CD4-positive, alpha-beta T cell treated with Interleukin-6 for 4 hours (primary cell): ENCODE data around the gene ZWILCH.

Experiments used
- DNase-seq: peaks from one replicate; pipeline ENCODE4 v3.0.0-alpha.2; 2020; ENCODE audit warnings: mixed read lengths

ZWILCH gene

GRCh38 chr15:66558271-66558670 lies 53.1 kb downstream of the ZWILCH start:
- no peak for DNase-seq

GRCh38 chr15:66560856-66561525 lies 55.9 kb downstream of the ZWILCH start:
- DNase-seq: no peak

- no peak for DNase-seq
Observed at GRCh38 chr15:66563126-66563525, 58.0 kb downstream of the ZWILCH start.

DNA sequence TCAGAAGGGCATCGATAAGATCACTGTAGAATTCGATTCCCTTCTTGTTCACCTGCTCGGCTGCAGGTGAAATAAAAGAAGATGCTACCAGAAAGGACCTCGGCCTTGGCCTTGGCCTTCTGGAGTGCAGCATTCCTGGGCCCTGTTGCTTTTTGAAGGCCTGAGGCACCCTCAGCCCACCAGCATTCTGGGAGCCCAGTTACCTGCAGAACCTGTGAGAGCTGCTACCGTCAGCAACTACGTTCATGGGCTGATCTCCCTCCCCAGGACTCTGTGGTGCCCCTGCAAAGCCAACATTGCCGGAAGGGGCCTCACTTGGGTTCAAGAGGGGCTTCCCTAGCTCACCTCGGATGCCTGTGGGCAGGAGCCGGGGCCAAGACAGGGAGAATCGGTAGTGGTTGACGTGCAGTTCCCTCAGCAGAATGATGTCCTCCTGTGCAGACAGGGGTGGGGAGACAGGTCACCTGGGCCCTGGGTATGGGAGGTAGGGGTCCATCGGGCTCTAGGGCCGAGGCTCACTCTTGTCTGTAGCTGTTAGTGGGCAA lies 58.5 kb downstream of the ZWILCH start:
- DNase-seq: no peak

DNA sequence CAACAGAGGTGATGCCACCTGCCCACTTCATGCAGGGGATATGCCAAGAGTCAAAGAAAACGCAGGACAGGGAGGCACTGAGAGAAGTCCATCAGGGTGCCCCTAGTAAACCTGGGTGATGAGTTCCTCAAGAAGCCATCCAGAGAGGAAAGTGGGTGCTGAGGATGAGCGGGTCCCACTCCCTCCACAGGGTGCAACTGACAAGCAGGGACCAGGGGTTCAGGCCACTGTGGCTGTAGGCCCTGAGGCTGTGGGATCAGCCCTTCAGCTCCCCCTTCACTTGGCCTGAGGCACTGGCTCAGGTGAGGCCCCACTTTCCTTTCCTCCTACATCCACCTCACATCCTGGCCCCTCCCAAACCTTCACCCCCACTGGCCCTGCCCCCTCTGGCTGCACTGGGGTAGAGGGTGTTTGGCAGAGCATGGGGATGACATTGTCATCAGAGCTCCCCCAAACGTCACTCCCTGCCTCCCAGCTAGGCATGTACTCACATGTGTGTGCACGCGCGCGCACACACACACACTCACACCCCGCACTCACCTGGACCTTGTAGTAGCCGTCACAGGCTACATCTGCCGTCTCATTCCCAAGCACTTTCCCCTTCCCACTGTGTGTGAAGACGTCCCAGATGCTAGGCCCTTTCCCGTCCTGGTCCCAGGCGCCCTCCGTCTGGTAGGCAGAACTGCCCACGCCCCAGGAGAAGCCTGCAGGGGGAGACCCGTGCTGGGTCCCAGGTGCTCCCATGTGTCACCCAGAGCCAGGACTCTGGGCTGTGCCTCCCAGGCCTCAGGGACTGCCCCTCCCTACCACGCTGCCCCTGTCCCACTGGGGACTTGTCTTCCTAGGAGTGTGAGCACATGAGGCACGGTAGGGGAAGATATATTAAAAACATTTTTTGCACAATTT lies 59.3 kb downstream of the ZWILCH start:
- no peak for DNase-seq

DNA sequence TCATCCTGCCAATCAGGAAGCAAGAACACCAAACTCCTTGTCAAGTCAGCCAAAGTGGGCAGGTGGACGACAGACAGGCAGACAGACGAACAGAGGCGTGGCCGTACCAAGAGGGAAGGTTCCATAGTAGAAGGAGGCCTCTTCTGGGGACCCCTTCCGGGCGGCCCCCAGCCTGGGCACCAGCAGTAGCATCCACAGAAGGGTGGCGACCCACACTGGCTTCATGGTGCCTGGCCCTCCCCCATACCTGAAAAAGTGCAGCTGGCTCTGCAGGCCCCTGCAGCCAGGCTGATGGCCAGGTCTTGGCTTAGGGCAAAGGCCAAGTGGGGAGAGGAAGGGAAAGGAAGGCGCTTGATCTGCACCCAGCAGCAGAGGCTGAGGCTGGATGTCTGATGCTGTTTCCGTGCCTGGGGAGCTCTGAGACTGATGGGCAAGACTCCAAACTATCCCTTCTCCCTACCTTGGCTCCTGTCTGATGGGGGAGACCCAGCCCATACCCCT lies 60.1 kb downstream of the ZWILCH start:
- DNase-seq: no peak

- DNase-seq: no peak
Observed at GRCh38 chr15:66565741-66566144, 60.6 kb downstream of the ZWILCH start, which contains the start of gene LCTL. Gene LCTL (minus strand): TSS chr15:66565998. CDS start chr15:66565365, 633 bp downstream.

DNA sequence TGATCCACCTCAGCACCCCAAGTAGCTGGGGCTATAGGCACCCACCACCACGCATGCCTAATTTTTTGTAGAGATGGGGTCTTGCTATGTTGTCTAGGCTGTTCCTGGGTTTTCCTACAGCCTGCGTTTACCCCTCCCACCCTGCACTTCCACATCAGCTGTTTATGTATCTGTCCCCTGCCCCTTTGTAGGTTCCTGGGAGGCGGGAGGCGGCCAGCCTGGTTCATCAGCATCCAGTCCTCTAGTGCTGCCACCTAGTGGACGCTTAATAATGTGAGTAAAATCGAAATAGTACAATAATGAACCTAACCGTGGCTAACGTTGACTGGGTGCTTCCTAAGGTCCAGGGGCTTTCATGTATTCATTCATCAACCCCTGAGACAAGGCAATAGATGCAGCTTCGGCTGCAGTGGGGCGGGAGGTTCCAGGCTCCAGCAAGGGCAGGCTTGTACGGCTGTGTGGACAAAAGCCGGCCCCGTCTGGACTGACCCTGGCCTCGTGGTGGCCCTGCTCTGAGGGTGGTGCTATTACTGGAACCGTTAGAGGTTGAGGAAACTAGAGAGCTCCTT lies 61.9 kb downstream of the ZWILCH start:
- DNase-seq: peak; percentile 67

- no peak for DNase-seq
Observed at GRCh38 chr15:66567897-66568296, 62.8 kb downstream of the ZWILCH start.

DNA sequence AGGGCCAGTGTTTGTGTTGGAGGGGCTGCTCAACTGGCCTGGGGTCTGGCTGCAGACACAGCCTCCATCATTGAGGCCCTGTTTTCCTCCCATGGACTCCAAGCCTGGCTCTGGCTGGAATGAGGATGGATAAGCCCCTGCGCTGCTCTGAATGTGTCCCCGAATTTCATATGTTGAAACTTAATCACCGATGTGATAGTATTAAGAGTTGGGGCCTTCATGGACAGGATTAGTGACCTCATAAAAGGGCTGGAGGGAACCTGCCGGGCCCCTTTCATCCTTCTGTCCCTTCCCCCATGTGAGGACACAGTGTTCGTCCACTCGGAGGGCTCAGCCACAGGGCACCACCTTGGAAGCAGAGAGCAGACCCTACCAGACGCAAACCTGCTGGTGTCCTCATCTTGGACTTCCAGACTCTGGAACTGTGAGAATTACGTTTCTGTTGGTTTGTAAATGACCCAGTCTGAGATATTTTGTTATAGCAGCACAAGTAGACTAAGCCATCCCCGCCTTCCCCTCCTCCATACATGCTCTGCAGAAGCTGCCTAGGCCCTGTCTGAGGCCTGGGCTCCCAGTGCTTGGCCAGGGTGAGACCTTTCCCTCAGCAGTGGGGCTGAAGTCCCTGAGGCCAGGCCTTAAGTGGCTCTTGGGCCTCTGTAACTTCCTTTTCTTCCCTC lies 64.5 kb downstream of the ZWILCH start:
- no peak for DNase-seq

DNA sequence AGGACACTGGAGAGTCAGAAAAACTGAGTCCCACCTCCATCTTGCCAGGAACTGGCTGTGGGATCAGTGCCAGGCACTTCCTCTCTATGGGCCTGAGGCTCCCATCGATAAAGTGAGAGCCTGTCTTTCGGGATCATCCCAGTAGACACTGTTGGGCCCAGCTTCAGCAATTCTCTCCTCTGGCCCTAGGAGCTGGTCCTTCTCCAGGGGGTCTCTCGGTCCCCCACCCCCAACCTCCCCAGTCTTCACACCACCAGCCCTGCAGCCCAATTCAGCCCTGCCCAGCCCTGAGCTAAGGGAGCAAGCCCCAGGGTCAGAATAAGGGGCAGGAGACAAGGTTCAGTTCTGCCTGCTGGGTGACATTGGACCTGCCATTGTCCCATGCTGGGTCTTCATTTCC lies 65.2 kb downstream of the ZWILCH start:
- DNase-seq: no peak

GRCh38 chr15:66570842-66571478 lies 65.8 kb downstream of the ZWILCH start:
- no peak for DNase-seq

- no peak for DNase-seq
Observed at GRCh38 chr15:66572146-66572545, 67.0 kb downstream of the ZWILCH start.

- no peak for DNase-seq
Observed at GRCh38 chr15:66573348-66573718, 68.2 kb downstream of the ZWILCH start.

DNA sequence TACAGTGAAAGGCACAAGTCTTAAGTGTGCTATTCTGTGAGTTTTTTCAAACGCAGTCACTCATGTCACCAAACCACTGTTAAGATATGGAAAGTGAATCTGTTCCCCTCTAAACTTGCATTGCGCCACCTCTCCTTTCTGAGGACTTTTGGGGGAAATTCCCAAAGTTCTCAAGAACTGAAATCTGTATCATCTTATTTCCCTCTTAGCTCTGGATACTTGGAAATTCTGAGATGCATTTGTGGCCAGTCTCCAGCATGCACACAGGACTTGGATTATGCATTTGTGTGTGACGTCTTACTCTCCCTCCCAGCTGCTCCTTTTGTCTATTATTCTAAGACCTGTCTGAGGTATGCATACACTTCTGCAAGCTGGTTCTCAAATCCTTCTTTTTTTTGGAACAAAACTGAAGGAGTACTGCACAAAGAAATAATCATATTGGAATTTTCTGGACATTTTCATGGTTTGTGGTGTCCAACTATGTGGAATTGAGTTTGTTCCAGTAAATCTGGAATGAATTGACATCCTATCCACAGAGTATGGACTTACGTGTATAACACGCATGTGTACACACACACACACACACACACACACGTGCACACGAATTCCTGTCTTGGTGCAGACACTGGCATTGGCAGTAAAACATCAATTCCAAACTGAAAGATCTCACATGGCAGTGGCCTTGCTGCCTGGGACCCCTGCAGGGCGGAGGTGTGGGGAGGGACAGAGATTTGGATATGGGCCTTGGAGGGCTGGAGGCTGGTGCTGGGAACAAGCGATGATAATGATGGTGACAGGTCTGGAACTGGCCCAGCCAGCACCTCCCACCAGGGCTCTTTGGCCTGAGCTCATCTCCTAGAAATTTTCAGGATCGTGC lies 68.8 kb downstream of the ZWILCH start:
- no peak for DNase-seq

- no peak for DNase-seq
Observed at GRCh38 chr15:66574596-66574950, 69.4 kb downstream of the ZWILCH start.

- DNase-seq: no peak
Observed at GRCh38 chr15:66578286-66578875, 73.3 kb downstream of the ZWILCH start.

DNA sequence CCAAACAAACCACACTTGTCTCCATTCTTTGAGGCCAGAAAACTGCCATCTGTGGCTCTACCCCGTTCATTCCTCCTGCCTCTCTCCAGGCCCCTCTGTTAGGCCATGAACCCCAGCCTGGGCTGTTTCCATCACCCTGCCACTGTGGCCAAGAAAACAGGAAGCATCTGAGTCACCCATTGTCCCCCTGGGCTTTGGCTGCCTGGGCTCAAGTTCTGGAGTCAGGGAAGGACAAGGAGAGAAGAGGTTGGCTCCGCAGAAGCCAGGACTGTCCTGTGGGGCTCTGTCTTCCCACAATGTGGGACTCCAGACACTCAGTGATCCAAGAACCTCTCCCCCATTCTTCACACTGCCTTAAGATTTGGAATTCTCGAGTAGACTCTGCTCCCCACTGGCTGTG lies 75.5 kb downstream of the ZWILCH start:
- DNase-seq: no peak

- DNase-seq: no peak
Observed at GRCh38 chr15:66581972-66582537, 76.9 kb downstream of the ZWILCH start.

GRCh38 chr15:66586155-66586976 lies 81.2 kb downstream of the ZWILCH start:
- no peak for DNase-seq
